Stomach (tissue), 4 donors: Measurements from ENCODE around the gene ANKRD10.

ENCODE experiments used
- CTCF ChIP-seq, 7 experiments: fragments of 450-650 bp in 4 of 7; fragments of 200-600 bp in 3 of 7; sonication (generic) in 3 of 7; IDR thresholded peaks; one replicate each; pipeline ENCODE4 v1.5.1; 2016 to 2019; ENCODE audit warnings: antibody characterized with exemption in 7 of 7, control low read depth in 2 of 7, mild to moderate bottlenecking in 1 of 7
- EP300 ChIP-seq: sonication (generic); formaldehyde crosslinking; IDR thresholded peaks from one replicate; pipeline ENCODE4 v1.6.1; 2017; ENCODE audit warnings: antibody characterized with exemption
- POLR2A ChIP-seq, 4 donors: fragments of 450-650 bp; IDR thresholded peaks; one replicate each; pipeline ENCODE4 v1.6.1; 2016; ENCODE audit warnings: antibody characterized with exemption in 4 of 4, control low read depth in 2 of 4, mild to moderate bottlenecking in 1 of 4, moderate library complexity in 1 of 4
- POLR2AphosphoS5 ChIP-seq, 3 donors: sonication (generic); formaldehyde crosslinking; IDR thresholded peaks; one replicate each; pipeline ENCODE4 v1.6.1; 2016; ENCODE audit warnings: antibody characterized with exemption in 3 of 3

GRCh38 chr13:110945928-110946570 lies 31.2 kb upstream of the ANKRD10 start:
- TF ChIP-seq POLR2A (IDR thresholded peaks at IDR 0.05), result no peak
- no peak for TF ChIP-seq CTCF (IDR thresholded peaks at IDR 0.05)
- TF ChIP-seq POLR2AphosphoS5 (IDR thresholded peaks at IDR 0.05), result no peak
- TF ChIP-seq EP300, result no peak
